Neural cell (in vitro differentiated cells): ENCODE data around the gene PKHD1. TPM values are rescaled to one million over a fixed set of nuclear protein-coding genes. Genes with fewer than 3 reads are reported as not detected.

Source experiments
- H2AFZ ChIP-seq: fragments of 200-600, 300-800 bp; sonication (generic), shearing (Covaris generic); 2 replicates; pipeline ENCODE4 v1.6.0; 2014; ENCODE audit warnings: low read depth, mild to moderate bottlenecking, antibody characterized with exemption, low read length, moderate library complexity
- H3F3A ChIP-seq: fragments of 200-600 bp; shearing (Covaris generic); 2 replicates; pipeline ENCODE4 v1.6.1; 2016; ENCODE audit warnings: mild to moderate bottlenecking, moderate library complexity, mixed read lengths, antibody characterized with exemption, low read length; ENCODE audit not compliant: insufficient read depth, poor library complexity, severe bottlenecking
- H3K27ac ChIP-seq: fragments of 200-600, 300-800 bp; sonication (generic), shearing (Covaris generic); 2 replicates; pipeline ENCODE4 v1.5.1; 2014; ENCODE audit warnings: mild to moderate bottlenecking, low read length, moderate library complexity
- H3K27me3 ChIP-seq: fragments of 300-800, 200-600 bp; sonication (generic), shearing (Covaris generic); 2 replicates; pipeline ENCODE4 v1.6.0; 2014; ENCODE audit warnings: mild to moderate bottlenecking, low read depth, low read length, moderate library complexity; ENCODE audit not compliant: insufficient read depth
- H3K36me3 ChIP-seq: fragments of 300-800, 200-600 bp; sonication (generic), shearing (Covaris generic); 2 replicates; pipeline ENCODE4 v1.5.1; 2014; ENCODE audit warnings: mild to moderate bottlenecking, antibody characterized with exemption, low read length, moderate library complexity; ENCODE audit not compliant: insufficient read depth
- H3K4me2 ChIP-seq: fragments of 300-800, 200-600 bp; sonication (generic), shearing (Covaris generic); 2 replicates; pipeline ENCODE4 v1.6.0; 2014; ENCODE audit warnings: mild to moderate bottlenecking, low read length
- H3K4me3 ChIP-seq: fragments of 300-800, 200-600 bp; sonication (generic), shearing (Covaris generic); 2 replicates; pipeline ENCODE4 v1.5.1; 2014; ENCODE audit warnings: mild to moderate bottlenecking, low read length, moderate library complexity
- H3K79me2 ChIP-seq: fragments of 200-600 bp; shearing (Covaris generic); replicated peaks from 2 replicates; pipeline ENCODE4 v1.6.0; 2014; ENCODE audit warnings: mild to moderate bottlenecking, low read length, moderate library complexity; ENCODE audit not compliant: insufficient read depth
- H3K9ac ChIP-seq: fragments of 300-800, 200-600 bp; sonication (generic), shearing (Covaris generic); 2 replicates; pipeline ENCODE4 v1.6.1; 2016; ENCODE audit warnings: mild to moderate bottlenecking, low read length, mixed read lengths
- H3K9me2 ChIP-seq: fragments of 200-600 bp; shearing (Covaris generic); 2 replicates; pipeline ENCODE4 v1.6.1; 2016; ENCODE audit warnings: mild to moderate bottlenecking, low read length, mixed read lengths; ENCODE audit not compliant: insufficient read depth
- H3K9me3 ChIP-seq: fragments of 200-600, 300-800 bp; sonication (generic), shearing (Covaris generic); 2 replicates; pipeline ENCODE4 v1.6.1; 2016; ENCODE audit warnings: mild to moderate bottlenecking, mixed run types, low read length, moderate library complexity, mixed read lengths
- H4K20me1 ChIP-seq: fragments of 200-600 bp; shearing (Covaris generic); 2 replicates; pipeline ENCODE4 v1.6.1; 2016; ENCODE audit warnings: mild to moderate bottlenecking, mixed run types; ENCODE audit not compliant: insufficient read depth
- EP300 ChIP-seq: fragments of 450-650 bp; conservative IDR thresholded peaks from 2 replicates; pipeline ENCODE4 v1.6.1; 2014; ENCODE audit warnings: antibody characterized with exemption, mild to moderate bottlenecking, moderate library complexity; ENCODE audit not compliant: poor library complexity, severe bottlenecking
- EZH2 ChIP-seq: fragments of 200-600, 300-800 bp; shearing (Covaris generic), sonication (generic); IDR thresholded peaks from 2 replicates; pipeline ENCODE4 v1.6.1; 2014; ENCODE audit warnings: antibody characterized with exemption, low read length, borderline replicate concordance, mild to moderate bottlenecking; ENCODE audit not compliant: insufficient read depth, poor library complexity, severe bottlenecking
- MXI1 ChIP-seq: fragments of 450-650 bp; conservative IDR thresholded peaks from 2 replicates; pipeline ENCODE4 v1.6.1; 2014; ENCODE audit warnings: antibody characterized with exemption, mild to moderate bottlenecking; ENCODE audit not compliant: poor library complexity, severe bottlenecking
- POLR2AphosphoS5 ChIP-seq: IDR thresholded peaks from 2 replicates; pipeline ENCODE4 v1.6.1; 2012
- RAD21 ChIP-seq: fragments of 450-650 bp; conservative IDR thresholded peaks from 2 replicates; pipeline ENCODE4 v1.6.1; 2014; ENCODE audit warnings: antibody characterized with exemption, mild to moderate bottlenecking, moderate library complexity
- SMC3 ChIP-seq: fragments of 450-650 bp; conservative IDR thresholded peaks from 2 replicates; pipeline ENCODE4 v1.6.1; 2014; ENCODE audit warnings: antibody characterized with exemption, mild to moderate bottlenecking, moderate library complexity; ENCODE audit not compliant: poor library complexity
- TAF1 ChIP-seq: IDR thresholded peaks from 2 replicates; pipeline ENCODE4 v1.6.1; 2012; ENCODE audit warnings: low read depth
- polyA plus RNA-seq: library from polyadenylated mRNA; depleted of rRNA; stranded (reverse); fragments of >200 nt; gene quantifications from 2 replicates; pipeline ENCODE4 v1.2.3, GENCODE V29; 2014
- TF ChIP-seq, protein P1 (sequence below): fragments of 450-650 bp; IDR thresholded peaks from 2 replicates; pipeline ENCODE4 v1.5.1; 2014; ENCODE audit warnings: antibody characterized with exemption, mild to moderate bottlenecking, moderate library complexity; ENCODE audit not compliant: poor library complexity, severe bottlenecking
- TF ChIP-seq, protein P2 (sequence below): IDR thresholded peaks from 2 replicates; pipeline ENCODE4 v1.6.1; 2012; ENCODE audit warnings: borderline replicate concordance

The PKHD1 gene
- polyA plus RNA-seq, 1 donor from 2014 or later, result not detected

DNA sequence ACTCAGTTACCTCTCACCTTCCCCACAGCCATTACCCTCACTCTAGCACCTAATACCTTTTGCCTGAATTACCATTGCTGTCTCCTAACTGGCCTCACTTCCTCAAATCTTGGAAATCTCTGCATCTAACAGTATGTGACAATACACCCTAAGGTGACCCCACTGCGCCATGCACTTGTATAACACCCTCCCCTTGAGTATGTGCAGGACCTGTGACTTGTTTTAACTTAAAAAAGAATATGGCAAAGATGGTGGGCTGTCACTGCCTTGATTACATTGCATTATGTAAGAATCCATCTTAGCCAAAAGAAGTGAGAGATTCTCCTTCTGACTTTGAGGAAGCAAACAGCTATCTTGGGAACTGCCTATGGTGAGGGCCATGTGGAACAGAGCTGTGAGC is 29.9 kb upstream of the PKHD1 start:
- no peaks in the 10 kb centered on the region for H3K9me2 ChIP-seq
- H4K20me1 ChIP-seq, result no peaks in the 10 kb centered on the region
- no peak overlapping the region for H3K4me2 ChIP-seq
- no peaks in the 10 kb centered on the region for H3K36me3 ChIP-seq
- H3K9me3 ChIP-seq, result no peaks in the 10 kb centered on the region
- no peaks in the 10 kb centered on the region for H3K27me3 ChIP-seq
- H3K9ac ChIP-seq, result no peak overlapping the region
- no peaks in the 10 kb centered on the region for H3F3A ChIP-seq
- no peak overlapping the region for H2AFZ ChIP-seq
- TF ChIP-seq POLR2AphosphoS5, result no peak
- no peak for TF ChIP-seq TAF1
- no peak for TF ChIP-seq SMC3
- no peak for TF ChIP-seq EZH2
- no peak for TF ChIP-seq MXI1
- TF ChIP-seq, protein P1, sequence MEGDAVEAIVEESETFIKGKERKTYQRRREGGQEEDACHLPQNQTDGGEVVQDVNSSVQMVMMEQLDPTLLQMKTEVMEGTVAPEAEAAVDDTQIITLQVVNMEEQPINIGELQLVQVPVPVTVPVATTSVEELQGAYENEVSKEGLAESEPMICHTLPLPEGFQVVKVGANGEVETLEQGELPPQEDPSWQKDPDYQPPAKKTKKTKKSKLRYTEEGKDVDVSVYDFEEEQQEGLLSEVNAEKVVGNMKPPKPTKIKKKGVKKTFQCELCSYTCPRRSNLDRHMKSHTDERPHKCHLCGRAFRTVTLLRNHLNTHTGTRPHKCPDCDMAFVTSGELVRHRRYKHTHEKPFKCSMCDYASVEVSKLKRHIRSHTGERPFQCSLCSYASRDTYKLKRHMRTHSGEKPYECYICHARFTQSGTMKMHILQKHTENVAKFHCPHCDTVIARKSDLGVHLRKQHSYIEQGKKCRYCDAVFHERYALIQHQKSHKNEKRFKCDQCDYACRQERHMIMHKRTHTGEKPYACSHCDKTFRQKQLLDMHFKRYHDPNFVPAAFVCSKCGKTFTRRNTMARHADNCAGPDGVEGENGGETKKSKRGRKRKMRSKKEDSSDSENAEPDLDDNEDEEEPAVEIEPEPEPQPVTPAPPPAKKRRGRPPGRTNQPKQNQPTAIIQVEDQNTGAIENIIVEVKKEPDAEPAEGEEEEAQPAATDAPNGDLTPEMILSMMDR, result no peak
- TF ChIP-seq RAD21, result no peak
- TF ChIP-seq, protein P2, sequence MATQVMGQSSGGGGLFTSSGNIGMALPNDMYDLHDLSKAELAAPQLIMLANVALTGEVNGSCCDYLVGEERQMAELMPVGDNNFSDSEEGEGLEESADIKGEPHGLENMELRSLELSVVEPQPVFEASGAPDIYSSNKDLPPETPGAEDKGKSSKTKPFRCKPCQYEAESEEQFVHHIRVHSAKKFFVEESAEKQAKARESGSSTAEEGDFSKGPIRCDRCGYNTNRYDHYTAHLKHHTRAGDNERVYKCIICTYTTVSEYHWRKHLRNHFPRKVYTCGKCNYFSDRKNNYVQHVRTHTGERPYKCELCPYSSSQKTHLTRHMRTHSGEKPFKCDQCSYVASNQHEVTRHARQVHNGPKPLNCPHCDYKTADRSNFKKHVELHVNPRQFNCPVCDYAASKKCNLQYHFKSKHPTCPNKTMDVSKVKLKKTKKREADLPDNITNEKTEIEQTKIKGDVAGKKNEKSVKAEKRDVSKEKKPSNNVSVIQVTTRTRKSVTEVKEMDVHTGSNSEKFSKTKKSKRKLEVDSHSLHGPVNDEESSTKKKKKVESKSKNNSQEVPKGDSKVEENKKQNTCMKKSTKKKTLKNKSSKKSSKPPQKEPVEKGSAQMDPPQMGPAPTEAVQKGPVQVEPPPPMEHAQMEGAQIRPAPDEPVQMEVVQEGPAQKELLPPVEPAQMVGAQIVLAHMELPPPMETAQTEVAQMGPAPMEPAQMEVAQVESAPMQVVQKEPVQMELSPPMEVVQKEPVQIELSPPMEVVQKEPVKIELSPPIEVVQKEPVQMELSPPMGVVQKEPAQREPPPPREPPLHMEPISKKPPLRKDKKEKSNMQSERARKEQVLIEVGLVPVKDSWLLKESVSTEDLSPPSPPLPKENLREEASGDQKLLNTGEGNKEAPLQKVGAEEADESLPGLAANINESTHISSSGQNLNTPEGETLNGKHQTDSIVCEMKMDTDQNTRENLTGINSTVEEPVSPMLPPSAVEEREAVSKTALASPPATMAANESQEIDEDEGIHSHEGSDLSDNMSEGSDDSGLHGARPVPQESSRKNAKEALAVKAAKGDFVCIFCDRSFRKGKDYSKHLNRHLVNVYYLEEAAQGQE, result no peak
- no peak for TF ChIP-seq EP300
- H3K27ac ChIP-seq, result no peak overlapping the region
- no peak overlapping the region for H3K4me3 ChIP-seq
- H3K79me2 ChIP-seq, result no peaks in the 10 kb centered on the region

DNA sequence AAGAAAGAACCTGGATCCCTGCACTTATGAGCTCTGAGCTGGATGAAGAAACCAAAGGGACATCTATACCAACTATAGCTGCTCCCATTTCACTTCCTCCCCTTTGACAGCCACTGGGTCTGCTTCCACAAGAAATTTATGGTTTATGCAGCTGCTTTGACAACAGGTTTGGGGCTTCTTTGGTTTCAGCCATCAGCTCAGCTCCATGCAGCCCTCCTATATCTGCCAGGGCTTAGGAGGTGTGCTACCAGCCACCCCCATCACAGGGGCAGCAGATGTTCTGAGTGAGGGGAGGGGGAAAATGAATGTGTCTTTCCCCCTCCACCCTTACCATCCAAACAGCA is 29.2 kb upstream of the PKHD1 start:
- Histone ChIP-seq H3K9me3 (no peaks in the 10 kb centered on the region), H3K27me3 (no peaks in the 10 kb centered on the region), H3K27ac (no peak overlapping the region), H3K36me3 (no peaks in the 10 kb centered on the region), H3K4me2 (no peak overlapping the region), H3K79me2 (no peaks in the 10 kb centered on the region), H2AFZ (no peak overlapping the region), H3K9ac (no peak overlapping the region), H3F3A (no peaks in the 10 kb centered on the region), H3K4me3 (no peak overlapping the region), H3K9me2 (no peaks in the 10 kb centered on the region), H4K20me1 (no peaks in the 10 kb centered on the region)
- TF ChIP-seq TAF1 (no peak), EP300 (no peak), SMC3 (no peak), MXI1 (no peak), EZH2 (no peak), POLR2AphosphoS5 (no peak), RAD21 (no peak)
- TF ChIP-seq, protein P2, result no peak
- TF ChIP-seq, protein P1, result no peak
